NCI-H1092 (cell line): ENCODE data around the gene GATD1.
"Not testable (repeated sequence)": the region's sequence is repeated elsewhere in the genome, so short reads cannot be mapped to it uniquely, and the experiment has no call there.

Experiments
- DNase-seq: peaks from one replicate; lab custom pipeline; 2025; lab: John Stamatoyannopoulos, UW

GATD1 gene

DNA sequence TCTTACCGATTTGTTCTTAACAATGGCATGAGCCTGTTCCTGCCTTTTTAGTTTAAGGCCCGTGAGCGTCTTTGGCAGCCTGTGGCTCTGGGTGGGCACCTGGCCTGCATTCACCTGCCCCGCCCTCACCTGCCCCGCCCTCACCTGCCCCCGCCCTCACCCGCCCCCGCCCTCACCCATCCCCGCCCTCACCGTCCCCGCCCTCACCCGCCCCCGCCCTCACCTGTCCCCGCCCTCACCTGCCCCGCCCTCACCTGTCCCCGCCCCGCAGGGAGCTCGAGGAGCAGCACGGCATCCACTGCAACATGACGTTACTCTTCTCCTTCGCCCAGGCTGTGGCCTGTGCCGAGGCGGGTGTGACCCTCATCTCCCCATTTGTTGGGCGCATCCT, 14.2 kb downstream of the GATD1 start:
- no peak for DNase-seq

DNA sequence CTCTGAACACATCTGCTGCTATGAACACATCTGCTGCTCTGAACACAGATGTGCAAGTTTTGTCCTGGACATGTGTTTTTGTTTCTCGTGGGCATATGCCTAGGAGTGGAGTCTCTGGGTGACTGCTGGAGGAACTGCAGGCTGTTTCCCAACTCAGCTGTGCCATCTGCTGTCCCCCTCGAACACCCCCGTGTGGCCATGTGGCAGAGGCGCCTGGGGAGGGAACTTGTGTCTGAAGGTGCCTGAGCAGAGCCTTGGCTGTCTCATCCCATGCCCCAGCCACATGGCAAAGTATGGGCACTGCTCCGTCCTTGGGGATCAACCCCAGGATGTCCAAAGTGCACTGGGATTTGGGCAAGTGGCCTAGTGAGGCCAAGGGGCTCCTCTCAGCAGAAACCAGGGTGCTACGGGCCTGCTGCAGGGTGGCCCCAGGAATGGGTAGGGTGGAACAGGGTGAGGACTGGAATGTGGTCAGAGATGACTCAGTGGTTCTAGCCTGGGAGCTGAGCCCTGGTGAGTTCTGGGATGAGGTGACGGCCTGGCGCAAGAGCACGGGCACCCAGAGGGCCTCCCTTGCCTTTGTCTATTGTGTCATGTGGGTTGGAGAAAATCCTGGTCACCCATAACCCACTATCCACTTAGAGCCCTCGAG, 14.7 kb downstream of the GATD1 start:
- DNase-seq: no peak

DNA sequence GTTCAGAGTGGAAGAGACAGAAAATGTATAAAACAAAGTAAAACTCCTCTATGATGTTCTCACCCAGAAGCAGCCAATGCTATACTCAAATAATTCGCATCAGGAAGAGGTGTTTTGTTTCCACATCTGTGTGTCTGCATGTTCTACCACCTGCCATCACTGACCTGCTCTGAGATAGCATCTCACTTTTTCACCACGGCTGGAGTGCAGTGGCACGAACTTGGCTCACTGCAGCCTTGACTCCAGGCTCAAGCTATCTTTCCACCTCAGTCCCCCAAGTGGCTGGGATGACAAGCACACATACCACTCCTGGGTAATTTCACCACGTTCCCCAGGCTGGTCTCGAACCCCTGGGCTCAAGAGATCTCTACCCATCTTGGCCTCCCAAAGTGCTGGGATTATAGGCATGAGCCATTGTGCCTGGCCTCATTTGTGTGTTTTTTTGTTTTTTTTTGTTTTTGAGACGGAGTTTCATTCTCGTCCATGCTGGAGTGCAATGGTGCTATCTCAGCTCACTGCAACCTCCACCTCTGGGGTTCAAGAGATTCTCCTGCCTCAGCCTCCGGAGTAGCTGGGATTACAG, 15.7 kb downstream of the GATD1 start:
- no peak for DNase-seq

DNA sequence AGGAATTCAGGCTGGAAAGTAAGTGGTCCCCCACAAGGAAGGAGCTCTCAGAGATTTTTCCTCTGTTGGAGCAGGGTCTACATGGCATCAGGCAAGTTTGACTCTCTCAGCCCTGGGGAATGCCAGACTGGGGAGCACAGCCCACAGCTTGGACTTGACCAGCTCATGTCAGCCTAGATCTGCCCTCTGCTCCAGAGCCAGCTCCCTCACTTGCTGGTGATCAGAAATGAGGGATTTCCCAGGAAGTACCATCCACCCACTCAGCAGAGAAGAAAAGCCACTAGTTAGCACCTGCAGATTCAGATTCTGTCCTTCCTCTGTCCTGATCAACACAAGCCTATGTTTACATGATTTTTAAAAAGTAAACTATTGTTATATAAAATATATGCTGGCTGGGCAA, 17.1 kb downstream of the GATD1 start:
- no peak for DNase-seq

DNA sequence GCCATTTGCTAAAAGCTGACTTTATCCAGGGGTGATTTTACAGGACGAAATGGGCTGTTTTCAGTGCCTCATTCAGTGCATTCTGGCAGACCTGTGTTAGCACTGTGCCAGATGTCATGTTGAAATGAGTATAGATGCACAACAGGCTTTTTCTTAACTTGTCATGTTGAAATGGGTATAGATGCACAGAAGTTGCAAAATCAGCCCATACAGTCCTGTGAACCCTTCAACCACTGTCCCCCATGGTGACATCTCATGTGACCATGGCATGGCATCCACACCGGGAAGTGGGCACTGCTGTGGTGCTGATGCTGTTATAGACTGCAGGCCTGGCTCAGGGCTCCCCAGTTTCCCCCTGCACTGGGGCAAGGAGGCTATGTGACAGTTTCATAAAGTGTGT, 27.6 kb downstream of the GATD1 start:
- no peak for DNase-seq

DNA sequence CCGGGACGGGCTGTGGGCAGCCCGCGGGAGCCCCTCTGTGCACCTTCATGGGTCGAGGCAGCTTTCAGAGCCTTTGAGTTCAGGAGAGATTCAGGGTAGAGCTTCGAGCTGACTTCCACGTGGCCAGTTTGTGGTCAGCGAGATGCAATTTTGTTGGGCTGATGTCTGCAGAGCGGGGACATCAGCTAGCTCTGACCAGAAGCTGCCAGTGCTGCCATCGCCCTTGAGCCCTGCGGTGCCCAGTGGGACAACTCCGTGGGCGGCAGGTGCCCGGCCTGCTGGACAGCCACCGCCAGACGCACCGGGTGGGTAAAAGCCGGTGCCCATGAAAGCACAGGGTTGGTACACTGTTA, 29.3 kb downstream of the GATD1 start:
- DNase-seq: no peak

DNA sequence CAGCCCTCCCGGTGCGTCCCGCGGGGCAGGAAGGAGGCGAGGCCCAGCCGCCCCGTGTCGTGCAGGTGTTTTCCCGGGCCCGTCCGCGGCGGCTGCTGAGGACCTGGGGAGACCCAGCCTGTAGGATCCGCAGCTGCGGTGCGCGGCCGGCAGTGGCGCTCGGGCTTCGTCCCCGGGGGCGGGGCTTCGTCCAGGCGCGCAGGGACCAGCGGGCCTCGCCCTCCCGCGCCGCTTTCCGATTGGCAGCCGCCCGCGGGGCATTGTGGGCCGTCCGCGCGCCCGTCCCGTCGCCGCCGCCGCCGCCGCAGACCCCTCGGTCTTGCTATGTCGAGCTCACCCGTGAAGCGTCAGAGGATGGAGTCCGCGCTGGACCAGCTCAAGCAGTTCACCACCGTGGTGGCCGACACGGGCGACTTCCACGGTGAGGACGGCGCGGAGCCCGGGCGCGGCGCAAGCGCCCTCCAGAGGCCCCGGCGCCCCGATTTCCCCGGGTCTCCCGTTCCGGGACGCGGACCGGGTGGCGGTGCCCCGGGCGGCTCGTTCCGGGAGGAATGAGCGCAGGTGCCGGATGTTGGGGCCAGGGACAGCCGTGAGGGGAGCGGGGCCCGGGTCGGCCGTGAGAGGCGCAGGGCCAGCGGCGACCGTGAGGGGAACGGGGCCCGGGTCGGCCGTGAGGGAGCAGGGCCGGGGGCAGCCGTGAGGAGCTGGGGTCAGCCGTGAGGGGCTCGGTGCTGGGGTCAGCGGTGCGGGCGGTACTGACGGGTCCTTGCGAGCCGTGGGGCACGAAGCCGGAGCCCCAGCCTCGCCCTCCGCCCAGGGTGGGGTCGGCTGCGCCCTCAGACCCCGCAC, 29.9 kb downstream of the GATD1 start, which contains the start of gene TALDO1:
Gene TALDO1, plus strand, starts transcription at position 307 of the 849 bp plus-strand sequence. Its CDS starts 18 bp downstream, at position 325.
- peak; percentile 83 for DNase-seq

DNA sequence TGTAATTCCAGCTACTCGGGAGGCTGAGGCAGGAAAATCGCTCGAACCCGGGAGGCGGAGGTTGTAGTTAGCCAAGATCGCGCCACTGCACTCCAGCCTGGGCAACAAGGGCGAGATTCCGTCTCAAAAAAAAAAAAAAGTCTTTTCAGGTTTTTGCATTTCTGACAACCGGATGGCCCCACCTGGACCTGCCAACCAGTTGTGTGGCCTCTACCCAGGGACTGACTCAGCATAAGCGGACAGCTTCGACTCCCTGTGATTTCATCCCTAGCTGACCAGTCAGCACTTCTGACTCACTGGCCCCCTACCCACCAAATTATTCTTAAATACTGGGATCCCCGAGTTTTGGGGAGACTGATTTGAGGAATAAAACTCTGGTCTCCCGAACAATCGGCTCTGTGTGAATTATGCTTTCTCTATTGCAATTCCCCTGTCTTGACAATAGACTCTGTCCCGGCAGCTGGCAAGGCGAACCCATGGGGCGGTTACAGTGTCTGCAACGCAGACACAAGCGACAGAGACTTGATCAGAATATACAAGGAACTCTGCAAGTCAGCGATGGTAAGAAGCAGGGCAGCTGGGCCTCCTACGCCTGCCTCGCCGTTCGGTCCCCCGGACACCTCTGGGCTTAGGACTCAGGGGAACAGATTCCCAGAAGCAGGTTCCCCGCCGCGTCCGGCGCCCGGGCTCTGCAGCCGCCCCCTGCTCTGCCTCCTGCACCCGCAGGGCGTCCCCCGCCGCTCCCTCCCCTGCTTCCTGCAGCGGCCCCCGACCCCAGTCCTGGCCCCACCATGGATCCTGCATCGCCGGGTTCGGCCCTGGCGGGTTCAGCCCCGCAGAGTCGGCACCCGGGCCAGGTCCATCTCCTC, 30.8 kb downstream of the GATD1 start:
- DNase-seq: no peak

DNA sequence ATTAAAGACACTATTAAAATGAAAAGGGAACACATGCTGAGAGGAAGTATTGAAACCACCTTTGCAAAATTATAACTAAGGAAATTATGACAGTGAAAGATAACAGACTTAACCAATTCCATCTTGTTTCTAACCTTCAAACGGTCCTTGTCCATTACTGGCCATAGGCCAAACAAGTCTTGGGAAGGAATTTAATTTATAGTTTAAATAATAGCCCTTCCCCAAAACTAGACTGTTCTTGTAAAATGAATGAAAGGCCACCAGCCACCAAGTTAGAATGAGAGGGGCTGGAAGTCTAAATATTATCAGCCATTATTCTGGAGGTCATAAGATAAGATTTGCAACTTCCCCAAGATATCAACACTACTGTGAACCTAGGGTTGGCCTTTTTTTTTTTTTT, 31.9 kb downstream of the GATD1 start:
- no peak for DNase-seq

DNA sequence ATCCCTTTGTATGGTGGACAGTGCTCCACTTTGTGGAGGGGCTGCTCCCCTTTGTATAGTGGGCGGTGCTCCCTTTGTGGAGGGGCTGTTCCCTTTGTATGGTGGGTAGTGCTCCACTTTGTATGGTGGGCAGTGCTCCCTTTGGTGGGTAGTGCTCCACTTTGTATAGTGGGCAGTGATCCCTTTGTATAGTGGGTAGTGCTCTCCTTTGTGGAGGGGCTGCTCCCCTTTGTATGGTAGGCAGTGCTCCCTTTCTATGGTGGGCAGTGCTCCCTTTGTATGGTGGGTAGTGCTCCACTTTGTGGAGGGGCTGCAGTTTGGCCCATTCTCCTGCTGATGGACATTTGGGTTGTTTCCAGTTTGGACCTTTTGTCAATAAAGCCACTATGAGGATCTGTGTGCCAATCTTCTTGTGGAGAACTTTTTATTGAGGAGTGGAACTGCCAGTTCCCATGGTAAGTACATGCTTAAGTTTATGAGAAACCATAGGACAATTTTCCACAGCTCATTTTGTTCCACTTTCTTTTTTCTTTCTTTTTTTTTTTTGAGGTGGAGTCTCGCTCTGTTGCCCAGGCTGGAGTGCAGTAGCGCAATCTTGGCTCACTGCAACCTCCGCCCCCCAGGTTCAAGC, 34.6 kb downstream of the GATD1 start:
- DNase-seq: no peak

DNA sequence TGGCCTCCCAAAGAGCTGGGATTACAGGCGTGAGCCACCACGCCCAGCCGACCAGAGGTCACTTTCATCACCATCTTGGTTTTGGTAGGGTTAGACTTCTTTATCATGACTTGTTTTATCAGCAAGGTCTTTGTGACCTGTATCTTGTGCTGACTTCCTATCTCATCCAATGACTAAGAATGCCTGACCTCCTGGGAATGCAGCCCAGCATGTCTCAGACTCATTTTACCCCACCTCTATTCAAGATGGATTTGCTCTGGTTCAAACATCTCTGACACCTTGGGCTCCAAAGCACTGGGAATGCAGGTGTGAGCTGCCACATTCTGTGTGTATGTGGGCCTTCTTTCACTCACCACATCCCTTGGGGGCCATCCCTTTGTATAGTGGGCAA, 35.1 kb downstream of the GATD1 start:
- DNase-seq: no peak

DNA sequence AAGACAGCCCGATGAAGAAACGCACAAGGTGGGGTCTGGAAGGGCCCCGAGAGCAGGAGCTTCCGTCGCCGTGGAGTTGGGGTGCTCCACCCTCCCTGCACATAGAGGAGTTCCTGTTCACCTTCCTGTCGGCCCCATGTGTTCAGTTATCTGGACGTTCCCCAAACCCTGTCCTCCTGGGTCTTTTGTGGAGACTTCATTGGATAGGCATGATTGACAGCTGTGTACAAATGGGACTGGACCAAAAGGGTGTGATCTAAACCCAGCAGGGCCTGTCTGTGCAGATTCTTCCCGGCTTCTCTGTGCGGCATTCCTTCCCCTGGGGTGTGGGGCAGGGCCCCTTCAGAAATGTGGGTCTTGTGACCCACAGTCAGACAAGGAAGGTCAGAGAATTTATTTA, 39.4 kb downstream of the GATD1 start:
- not testable (repeated sequence) for DNase-seq

DNA sequence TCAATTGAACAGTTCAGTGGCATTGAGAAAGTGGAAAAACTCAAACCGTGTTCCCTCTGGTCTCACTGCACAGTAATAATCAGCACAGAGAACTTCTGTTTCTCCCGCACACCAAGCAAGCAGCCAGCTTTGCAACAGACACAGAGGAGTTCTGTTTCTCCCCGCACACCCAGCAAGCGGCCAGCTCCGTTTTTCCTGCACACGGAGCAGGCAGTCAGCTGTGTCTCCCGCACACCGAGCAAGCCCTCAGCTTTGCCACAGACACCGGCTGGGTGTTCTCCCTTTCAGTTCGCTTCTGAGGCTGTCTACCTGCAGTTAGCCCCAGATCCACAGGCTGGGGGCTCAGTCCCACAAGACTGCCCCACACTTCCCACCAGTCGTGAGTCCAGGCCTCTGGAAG, 39.9 kb downstream of the GATD1 start:
- no peak for DNase-seq

DNA sequence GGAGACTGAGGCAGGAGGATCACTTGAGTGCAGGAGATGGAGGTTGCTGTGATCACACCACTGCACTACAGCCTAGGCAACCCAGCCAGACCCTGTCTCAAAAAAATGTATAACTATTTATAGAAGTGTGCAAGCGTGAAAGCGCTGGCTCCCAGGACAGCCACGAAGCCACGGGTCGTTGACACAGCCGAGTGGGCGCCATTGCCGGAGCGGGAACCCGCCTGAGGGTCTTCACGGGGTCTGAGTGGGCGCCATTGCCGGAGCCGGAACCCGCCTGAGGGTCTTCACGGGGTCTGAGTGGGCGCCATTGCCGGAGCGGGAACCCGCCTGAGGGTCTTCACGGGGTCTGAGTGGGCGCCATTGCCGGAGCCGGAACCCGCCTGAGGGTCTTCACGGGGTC, 42.7 kb downstream of the GATD1 start:
- DNase-seq: not testable (repeated sequence)

DNA sequence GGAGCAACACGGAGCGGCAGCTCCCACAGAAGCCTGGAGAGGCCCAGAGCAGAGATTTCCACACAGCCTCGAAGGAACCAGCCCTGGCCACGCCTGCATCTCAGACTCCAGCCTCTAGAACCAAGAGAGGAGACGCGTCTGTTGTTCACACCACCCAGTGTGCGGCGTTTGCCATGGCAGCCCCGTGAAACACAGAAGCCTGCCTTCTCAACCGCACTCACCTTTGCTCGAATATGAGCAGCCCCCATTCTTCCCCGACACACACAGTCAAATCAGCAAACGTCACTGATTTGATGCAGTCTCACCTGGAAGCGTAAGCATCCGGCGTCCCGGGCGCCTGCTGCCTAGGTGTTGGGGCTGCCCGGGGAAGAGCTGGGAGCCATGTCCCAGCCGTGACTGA, 44.2 kb downstream of the GATD1 start:
- DNase-seq: no peak

DNA sequence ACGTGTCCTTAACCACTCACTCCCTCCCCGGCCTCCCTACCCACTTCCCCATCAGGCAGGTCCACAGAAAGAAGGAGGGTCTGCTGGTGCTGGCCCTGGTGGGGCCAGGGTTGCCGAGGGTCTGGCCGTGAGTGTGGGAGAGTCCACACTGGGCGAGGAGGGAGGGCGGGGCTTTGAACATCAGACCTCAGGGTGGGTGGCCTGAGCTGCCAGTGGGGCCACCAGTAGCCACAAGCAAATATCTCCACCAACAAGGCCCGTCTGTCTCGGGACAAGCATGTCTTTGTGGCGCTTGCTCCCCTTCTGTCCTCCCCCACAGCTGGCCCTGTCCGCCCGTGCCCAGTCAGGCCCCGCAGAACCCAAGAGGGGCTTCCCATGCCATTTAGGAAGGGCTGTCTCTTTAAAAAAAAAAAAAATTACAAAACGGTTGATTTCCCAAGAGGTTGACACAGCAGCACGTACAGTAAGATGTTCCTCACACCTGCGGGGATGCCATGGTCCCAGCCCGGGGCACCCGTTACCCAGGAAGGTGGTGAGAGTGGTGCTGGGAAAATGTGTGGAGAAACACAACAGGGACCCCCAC, 47.7 kb downstream of the GATD1 start:
- DNase-seq: no peak

DNA sequence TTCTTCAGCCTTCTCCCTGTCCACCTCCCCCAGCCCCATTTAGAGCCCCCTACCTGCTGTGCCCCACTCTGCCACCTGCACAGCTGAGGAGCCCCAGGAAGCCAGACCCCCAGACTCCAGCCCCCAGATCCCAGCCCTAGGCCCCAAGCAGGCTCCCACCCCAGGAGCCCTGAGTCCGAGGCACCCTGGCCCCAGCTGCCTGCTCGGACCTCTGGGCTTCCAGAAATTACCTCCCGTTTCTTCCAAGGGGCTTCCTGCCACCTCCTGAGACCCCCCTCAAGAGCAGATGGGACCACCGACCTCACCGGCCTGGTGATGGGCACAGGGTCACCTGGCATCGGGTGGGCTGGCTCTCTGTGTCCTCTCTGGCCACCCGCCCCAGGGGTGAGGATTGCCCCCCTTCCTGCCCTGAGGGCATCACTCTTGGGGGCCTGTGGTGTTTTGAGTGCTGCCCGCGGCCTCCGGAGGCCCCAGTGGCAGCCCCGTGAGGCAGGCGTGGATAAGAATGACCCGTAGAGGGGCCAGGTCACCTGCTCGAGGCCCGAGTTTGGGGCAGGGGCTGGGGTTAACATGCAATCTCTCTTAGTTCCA, 48.3 kb downstream of the GATD1 start:
- DNase-seq: no peak

DNA sequence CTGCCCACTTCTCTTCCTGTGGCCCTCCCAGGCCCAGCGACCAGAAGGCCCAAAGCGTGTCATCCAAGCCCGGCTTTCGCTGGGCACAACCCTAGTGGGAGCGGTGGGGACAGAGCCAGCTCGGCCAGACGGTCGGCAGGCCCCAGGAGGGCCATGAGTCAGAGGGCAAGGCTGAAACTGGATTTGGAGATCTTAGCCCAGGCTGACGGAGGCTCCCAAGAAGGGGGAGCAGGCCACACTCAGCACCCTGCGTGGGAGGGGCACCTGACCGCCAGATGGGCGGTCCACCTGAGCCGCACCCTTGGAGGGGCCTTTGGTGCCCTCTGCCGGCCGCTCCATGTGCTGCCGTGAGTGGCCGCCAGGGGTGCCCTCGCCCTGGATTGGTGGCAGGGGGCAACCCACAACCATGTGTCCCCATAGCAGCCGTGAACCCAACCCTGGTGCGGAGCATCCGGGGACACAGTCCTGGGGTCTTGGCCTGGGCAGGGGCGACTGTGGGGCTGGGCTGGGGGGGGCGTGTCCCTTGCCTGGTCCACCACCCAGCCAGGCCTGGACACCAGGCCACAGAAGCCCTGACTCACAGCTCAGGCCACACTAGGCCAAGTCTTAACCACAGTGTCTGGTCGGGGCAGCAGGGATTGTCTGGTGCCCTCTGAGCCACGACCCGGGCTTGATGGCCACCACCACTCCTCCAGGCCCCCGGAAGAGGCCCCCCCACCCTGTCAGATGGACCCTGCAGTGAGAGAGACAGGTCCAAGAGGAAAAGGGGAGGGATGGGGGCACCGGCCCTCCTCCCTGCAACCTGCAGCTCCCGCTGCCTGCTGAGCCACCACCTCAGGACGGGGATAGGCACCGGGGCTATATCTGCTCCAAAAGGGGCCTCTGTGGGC, 49.2 kb downstream of the GATD1 start:
- DNase-seq: peak; percentile 41

DNA sequence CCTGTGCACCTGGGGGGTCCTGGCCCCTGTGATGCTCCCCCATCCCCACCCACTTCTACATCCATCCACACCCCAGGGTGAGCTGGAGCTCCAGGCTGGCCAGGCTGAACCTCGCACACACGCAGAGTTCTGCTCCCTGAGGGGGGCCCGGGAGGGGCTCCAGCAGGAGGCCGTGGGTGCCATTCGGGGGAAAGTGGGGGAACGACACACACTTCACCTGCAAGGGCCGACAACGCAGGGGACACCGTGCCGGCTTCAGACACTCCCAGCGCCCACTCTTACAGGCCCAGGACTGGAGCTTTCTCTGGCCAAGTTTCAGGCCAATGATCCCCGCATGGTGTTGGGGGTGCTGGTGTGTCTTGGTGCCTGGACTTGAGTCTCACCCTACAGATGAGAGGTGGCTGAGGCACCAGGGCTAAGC, 50.0 kb downstream of the GATD1 start:
- DNase-seq: no peak
